Fibroblast of villous mesenchyme (primary cell): Measurements from ENCODE around the gene TMEM37. TPM values are rescaled to one million over a fixed set of nuclear protein-coding genes. Genes with fewer than 3 reads are reported as not detected.

Experiments used
- DNase-seq: peaks from one replicate; pipeline ENCODE4 v3.0.0-alpha.2; 2010; ENCODE audit warnings: low read depth
- H3K4me3 ChIP-seq: 2 replicates; pipeline ENCODE4 v1.5.1; 2011; ENCODE audit warnings: low read depth, mild to moderate bottlenecking, low read length
- CTCF ChIP-seq: IDR thresholded peaks from 2 replicates; pipeline ENCODE4 v1.5.1; 2012; ENCODE audit warnings: low read depth, mild to moderate bottlenecking, low read length; ENCODE audit not compliant: insufficient read depth
- total RNA-seq: library from RNA; depleted of rRNA; stranded (reverse); fragments of >200 nt; gene quantifications from 2 replicates; pipeline ENCODE4 v1.2.3, GENCODE V29; 2012

TMEM37 gene
- total RNA-seq, 1 donor, result 1.3 TPM

GRCh38 chr2:119427756-119428155 is 3.9 kb upstream of the TMEM37 start:
- DNase-seq, result no peak
- no peak for TF ChIP-seq CTCF
- no peak overlapping the region for H3K4me3 ChIP-seq

- TF ChIP-seq CTCF, result no peak
Observed at GRCh38 chr2:119428488-119429224, 3.0 kb upstream of the TMEM37 start.

DNA sequence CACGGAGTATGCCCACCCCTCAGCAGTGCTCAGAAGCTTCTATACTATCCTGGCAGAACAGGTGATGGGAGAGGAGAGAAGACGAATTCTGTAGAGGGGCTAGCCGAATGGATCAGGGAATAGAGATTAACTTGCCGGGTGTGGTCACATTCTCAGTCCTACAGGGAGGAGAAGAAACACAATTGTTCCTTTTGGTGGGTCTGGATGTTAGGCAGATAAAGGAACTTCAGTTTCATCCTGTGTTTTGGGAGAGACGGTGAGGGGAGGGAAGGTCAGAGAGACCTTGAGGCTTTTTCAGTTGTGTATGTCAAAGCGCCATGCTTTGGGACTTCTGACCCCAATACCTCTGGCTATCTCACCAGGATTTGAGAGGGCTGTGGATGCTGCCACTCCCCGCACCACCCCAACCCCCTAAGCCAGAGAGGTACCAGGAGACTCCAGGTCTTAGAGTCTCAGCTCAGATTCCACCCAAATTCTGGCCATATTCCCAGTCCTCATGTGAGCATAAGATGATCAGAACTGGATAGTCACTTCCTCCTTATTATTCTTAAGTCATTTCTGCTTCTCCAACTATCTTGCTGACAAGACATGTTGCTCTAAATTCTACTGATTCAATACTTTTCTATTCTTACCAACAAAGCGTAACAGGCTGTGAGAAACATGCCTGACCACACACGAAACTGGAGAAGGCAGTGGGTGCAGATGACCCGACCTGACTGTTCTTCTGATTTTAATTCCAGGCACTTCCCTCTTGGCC is 2.3 kb upstream of the TMEM37 start:
- no peak for TF ChIP-seq CTCF
- no peak for DNase-seq
- H3K4me3 ChIP-seq, result no peak overlapping the region

More at GRCh38 chr2:119428488-119429224, 3.0 kb upstream of the TMEM37 start:
- DNase-seq, result no peak
- H3K4me3 ChIP-seq, result no peak overlapping the region

DNA sequence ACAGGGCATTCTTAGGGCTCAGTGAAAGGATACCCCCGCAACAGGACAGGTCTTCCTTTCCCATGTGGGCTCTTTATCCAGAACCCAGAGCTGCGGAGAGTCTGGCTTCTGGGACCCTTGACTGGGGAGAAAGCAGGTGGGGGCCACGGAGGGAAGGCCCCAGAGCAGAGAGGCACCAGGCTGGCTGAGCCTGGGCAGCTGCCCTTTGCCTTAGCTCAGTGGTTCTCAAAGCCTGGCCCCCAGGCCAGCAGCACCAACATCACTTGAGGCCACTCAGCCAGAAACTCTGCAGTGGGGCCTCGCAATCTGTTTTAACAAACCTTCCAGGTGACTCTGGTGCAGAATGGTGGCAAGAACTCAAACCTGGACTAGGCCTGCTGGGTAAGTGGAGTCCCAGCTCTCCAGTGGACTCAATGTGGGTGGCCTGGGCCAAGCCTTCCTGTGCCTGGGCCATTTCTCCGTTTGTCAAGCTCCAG is 1.6 kb upstream of the TMEM37 start:
- H3K4me3 ChIP-seq, result no peak overlapping the region
- TF ChIP-seq CTCF, result no peak
- no peak for DNase-seq

DNA sequence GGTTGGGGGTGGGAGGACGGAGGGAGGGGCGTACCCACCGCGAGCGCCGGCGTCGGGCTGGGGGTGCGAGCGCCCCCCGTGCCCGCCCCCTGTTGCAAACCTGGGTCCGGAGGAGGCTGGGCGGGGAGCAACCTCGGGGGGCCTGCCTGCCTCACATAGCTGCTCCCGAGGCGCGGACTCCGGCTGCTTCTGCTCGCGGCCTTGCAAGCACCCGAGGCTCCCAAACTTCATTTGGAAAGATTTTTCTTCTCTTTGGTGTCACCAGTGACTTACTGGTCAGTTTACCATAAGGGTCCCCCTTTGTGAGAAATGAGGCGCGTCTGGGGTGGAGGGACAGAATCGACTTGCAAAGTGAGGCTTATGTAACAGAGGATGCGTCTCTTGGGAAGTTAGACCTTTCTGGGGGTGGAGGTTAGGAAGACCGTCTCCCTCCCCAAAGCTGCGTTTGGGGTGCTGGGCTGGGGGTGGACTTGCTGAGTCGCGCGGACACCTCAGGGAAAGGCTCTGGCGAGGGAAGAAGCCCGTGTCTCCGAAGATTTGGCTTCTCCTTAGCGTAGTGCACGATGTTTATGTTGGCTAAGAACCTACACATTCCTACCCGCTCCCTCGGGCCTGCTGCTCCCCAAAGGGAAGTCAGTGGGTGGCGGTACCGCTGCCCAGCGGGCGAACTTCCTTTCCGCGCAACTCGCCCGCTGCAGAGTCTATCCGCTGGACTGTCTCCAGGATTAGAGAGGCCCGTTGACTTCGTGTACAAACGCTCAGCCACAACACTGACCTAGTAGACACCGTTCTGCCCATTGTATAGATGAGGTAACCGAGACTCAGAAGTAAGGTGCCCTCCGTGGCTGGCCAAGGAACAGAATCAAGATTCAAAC is 559 bp downstream of the TMEM37 start:
- DNase-seq, result peak; percentile 34
- peak overlapping the region; percentile 57 for H3K4me3 ChIP-seq
- TF ChIP-seq CTCF, result no peak

- peak overlapping the region; percentile 57 for H3K4me3 ChIP-seq
- no peak for DNase-seq
Observed at GRCh38 chr2:119432851-119433522, 1.3 kb downstream of the TMEM37 start.

More at GRCh38 chr2:119432851-119433522, 1.3 kb downstream of the TMEM37 start:
- no peak for TF ChIP-seq CTCF
